SKM-1 (cell line): ENCODE measurements around the gene MOSPD3.
"Not testable (repeated sequence)": the region's sequence is repeated elsewhere in the genome, so short reads cannot be mapped to it uniquely, and the experiment has no call there.

Source experiments
- DNase-seq: peaks from one replicate; lab custom pipeline; 2025; ENCODE audit not compliant: unreplicated experiment; lab: John Stamatoyannopoulos, UW

MOSPD3 gene

GRCh38 chr7:100662194-100662776, 49.9 kb downstream of the MOSPD3 start:
- DNase-seq = not testable (repeated sequence)
